ENCODE data around the gene CARMIL1.

GRCh38 chr6:25652007-25652515 lies 372.9 kb downstream of the CARMIL1 start, which contains the start of gene SCGN:
- TF ChIP-seq, protein P1, sequence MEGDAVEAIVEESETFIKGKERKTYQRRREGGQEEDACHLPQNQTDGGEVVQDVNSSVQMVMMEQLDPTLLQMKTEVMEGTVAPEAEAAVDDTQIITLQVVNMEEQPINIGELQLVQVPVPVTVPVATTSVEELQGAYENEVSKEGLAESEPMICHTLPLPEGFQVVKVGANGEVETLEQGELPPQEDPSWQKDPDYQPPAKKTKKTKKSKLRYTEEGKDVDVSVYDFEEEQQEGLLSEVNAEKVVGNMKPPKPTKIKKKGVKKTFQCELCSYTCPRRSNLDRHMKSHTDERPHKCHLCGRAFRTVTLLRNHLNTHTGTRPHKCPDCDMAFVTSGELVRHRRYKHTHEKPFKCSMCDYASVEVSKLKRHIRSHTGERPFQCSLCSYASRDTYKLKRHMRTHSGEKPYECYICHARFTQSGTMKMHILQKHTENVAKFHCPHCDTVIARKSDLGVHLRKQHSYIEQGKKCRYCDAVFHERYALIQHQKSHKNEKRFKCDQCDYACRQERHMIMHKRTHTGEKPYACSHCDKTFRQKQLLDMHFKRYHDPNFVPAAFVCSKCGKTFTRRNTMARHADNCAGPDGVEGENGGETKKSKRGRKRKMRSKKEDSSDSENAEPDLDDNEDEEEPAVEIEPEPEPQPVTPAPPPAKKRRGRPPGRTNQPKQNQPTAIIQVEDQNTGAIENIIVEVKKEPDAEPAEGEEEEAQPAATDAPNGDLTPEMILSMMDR (IDR thresholded peaks at IDR 0.05): no peak
- no peak for TF ChIP-seq JUND (IDR thresholded peaks at IDR 0.05)
- TF ChIP-seq TEAD4 (IDR thresholded peaks at IDR 0.05; ENCODE audit: borderline replicate concordance, insufficient read depth): no peak
- TF ChIP-seq EP300 (IDR thresholded peaks at IDR 0.05; ENCODE audit: borderline replicate concordance in 1 of 2, low read depth in 1 of 2, low read length in 1 of 2): no peak
- TF ChIP-seq MXI1 (IDR thresholded peaks at IDR 0.05; ENCODE audit: low read depth, low read length): no peak
- TF ChIP-seq FOSL2 (IDR thresholded peaks at IDR 0.05; ENCODE audit: borderline replicate concordance, low read depth): no peak
- TF ChIP-seq SMC3 (IDR thresholded peaks at IDR 0.05; ENCODE audit: low read depth, low read length): no peak
